GM19328 (cell line): ENCODE data around the gene ANKRD16.

Source experiments
- ATAC-seq: cut with Tn5 transposase; IDR thresholded peaks from one replicate; pipeline ENCODE4 v1.9.1; 2021; ENCODE audit warnings: mild to moderate bottlenecking, moderate library complexity; ENCODE audit not compliant: unreplicated experiment

The ANKRD16 gene

GRCh38 chr10:5812283-5813090 lies 77.2 kb downstream of the ANKRD16 start:
- ATAC-seq = peak; percentile 23
